ENCODE data around the gene CAMK1G.
A peak's percentile ranks its signal among the peaks of the same experiment; 100 is the strongest.

The CAMK1G gene

DNA sequence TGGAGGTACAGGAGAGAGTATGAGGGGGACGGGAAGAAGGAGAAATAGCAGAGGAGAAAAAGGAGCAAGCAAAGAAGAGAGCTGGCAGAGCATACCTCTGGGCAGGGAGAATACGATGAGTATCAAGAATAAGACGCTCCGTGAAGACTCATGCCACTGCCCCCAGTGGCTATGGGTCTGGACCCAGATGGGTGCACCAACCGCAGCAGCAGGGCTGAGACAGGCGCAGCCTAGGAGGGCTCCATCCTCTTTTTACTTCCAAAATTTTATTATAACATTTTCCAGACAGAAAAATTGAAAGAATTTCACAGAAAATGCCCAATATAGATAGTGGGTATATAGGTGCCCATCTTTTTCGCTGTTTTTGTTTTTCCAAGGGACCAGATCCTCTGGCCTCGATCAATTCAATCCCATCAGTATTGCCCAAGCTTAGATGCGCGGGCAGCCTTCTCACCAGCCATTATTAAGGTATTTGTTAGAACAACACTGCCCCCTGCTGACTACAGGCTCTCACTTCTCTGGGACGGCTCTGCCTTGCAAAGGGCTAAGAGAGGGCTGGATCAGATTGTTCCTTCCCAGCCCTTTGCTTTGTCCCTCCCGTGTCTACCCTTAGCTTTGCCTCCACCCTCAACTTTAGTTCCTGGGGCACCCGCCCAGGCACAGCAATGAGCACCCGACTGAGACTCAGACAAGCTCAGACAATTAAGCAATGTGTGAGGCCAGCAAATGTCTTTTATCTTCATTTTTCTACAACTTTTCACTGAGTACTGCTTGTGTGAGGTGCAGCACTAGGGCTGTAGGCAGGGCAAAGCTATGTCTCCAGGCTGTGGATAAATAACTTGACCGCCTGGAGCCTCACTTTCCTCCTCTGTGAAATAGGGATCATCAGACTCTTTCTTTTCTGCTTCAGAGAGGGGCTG, 17.5 kb upstream of the CAMK1G start:
- DNase-seq: peak; percentile 86

DNA sequence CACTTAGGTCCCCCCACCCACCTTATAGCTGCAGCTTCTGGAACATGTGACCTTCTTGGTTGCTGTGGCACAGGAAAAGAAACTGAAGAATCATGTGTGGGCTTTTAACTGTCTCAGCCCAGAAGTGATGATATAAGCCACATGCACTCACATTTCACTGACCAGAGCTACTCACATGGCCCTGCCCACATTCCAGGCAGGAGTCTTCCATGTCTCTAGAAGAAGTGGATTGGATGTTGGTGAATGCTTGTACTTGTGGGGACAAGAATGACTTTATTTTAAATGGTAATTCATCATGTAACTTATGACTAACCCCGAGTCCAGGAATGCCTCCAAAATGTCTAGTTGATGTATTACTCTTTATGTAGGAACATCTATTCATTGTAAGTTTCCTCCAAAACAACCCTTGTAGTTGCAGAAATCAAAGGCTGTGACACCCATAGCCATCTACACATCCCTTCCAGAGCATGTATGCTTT, 15.8 kb upstream of the CAMK1G start:
- no peak for DNase-seq

DNA sequence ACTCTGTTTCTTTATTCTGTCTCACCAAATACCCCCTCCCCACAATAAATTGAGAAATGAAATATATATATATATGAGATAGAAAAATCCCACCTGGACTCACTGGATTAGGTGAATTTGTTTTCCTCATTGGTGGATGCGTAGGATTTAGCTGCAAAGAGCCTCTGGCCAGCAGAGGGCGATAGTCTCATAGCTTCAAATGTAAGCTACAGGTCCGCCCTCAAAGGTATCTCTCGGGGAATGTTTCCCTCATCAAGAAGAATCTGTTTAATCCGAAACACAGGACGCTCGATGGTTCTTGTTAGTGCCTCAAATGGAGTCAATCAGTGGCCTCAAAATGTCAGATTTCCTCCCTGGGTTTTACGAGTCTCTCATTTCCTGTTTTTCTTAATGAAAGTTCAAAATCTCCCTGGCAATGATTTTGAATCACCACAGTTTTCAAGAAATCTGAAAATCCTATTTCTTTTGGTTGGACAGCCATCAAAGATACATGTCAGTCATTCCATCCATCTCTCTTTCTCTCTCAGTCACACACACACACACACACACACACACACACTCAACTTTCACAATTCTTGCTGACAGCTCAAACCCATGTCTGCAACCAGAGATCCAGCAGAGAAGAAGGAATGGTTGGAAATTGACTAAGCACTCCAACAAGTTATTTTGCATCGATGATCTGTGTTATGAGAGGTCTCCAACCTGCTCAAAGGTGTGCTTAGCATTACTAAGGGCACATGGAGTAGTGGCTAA, 13.9 kb upstream of the CAMK1G start:
- peak; percentile 89 for DNase-seq

DNA sequence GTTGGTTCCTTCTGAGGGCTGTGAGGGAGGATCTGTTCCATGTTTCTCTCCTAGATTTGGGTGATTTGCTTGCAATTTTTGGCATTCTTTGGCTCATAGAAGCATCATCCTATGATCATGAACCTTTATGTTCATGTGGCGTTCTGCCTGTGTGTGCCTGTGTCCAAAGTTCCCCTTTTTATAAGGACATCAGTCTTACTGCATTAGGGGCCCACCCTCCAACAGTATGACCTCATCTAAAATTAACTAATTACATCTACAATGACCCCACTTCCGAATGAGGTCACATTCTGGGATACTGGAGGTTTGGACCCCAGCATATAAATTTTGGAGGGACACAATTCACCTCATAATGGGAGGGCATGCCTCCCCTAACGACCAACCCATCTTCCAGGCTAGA, 12.8 kb upstream of the CAMK1G start:
- DNase-seq: no peak

DNA sequence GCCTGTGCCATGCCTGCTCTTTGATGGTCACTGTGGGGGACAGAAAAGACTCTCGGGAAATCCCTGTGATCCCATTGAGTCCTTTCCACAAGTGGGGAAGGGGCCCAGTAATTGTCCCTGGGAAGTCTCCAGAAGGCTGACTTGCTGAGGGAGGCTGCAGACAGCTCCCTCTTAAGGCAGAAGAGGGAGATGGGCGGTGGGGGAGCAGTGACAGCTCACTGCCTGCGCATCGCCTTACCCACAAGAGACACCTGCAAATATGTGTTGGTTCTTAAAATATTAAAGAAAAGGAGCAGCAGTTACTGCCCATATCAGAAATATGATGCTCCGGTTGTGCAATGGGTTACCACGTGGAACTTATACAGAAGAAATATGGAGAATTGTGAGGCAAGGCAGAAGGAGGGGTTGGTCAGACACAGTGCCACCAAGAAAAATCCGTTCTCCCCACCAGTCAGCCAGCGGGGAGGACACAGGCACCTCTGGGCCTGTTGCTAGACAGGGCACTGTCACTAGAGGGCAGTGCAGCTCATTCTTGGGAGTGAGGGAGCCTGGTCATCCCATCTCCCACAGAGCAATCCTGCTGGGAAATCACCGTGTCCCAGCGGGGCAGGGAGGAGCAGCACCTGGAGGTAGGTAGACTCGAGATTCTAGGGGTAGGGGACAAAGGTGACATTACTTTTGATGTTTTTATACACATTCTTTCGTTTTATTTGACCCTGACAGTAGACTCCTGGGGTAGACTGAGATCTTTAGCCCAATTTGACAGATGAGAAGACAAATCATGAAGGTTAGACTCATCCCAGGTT, 6.9 kb upstream of the CAMK1G start:
- DNase-seq: peak; percentile 82

DNA sequence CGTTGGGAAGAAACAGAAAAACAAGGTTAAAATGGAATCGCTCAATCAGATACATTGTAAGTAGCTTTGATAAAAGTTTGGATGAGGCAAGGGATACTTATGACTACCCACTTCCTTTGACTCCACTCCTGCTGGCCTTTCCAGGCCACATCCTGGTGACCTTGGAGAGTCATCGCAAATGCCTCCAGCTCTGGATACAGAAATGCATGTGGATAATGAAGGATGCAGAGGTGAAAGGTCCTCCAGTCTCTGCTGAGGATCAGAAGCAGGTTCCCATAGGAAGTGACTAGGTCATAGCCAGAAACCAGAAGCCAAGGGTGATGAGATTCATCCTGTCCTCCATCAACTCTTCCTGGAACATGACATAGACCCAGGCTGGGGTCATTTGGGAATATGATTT, 6.2 kb upstream of the CAMK1G start:
- DNase-seq: no peak

DNA sequence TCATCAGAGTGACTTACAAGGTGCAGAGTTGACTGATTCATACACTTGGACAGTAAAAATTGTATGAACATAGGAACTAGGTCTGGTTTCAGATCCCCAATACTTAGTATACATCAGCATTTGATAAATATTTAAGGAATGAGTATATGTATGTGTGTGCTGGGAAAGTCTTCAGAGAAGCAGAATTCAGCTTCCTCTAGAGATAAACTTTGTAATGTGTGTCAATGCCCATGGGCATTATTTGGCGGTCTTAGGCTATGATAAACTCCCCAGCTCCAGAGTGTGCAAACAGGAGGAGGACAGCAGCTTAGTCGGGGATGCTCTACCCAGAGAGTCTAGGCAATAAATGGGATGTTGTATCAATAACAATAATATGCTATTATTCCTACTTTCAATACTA, 2.9 kb upstream of the CAMK1G start:
- DNase-seq: no peak

DNA sequence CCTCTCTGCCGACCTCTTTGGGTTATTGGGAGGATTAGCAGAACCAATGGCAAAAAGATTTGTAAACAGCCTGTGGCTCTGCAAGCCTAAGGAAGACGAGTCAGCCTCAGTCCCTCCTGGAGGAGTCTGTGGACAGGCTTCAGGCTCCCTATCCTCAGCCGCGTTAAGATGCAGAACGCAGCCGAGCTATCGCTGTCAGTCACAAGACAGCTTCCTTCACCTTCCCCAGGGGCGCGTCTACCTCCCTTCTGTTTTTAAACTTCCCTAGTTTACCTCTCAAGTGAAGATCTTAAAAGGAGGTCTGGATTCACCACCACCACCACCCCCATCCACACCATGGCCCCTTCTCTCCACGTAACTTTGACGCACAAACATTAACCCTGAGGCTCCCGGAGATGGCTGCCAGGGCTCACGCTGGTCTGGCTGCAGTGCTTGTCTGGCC, 738 bp downstream of the CAMK1G start:
- no peak for DNase-seq

DNA sequence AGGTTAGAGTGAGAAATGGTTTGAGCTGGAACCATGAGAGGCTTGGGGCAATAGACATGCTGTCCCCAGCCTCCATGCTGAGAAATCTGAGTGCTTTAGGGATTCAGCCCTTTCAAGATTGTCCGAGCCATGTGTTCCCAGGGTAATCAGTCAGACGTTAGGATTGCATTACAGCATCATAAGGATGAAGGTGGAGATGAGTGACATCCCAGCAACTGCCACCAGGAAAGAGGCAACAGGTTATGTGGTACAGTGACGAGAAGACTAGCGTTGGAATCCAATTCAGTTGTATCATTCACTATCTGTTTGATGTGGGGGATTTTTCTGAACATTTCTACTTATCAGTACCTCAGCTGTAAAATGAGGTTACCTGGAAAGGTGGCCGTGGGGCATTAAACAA, 1.7 kb downstream of the CAMK1G start:
- DNase-seq: no peak

DNA sequence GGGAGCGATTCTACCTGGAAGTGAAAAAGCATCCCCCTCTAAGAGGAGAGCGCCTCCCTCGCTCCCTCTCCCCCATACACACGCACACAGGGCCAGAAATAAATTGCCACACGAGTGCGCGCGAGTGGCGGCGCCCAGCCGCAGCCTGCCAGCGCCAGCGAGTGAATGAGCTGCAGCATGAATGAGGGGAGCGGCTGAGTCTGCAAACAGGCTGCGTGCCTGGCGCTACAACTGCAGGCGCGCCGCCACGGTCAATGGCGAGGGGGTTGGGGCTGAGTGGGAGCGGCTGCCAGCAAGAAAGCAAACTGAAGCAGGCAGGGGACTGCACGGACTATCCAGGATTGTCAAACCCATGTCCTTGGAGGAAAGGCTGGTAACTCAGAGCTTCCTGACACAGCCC, 2.2 kb downstream of the CAMK1G start:
- peak; percentile 9 for DNase-seq

DNA sequence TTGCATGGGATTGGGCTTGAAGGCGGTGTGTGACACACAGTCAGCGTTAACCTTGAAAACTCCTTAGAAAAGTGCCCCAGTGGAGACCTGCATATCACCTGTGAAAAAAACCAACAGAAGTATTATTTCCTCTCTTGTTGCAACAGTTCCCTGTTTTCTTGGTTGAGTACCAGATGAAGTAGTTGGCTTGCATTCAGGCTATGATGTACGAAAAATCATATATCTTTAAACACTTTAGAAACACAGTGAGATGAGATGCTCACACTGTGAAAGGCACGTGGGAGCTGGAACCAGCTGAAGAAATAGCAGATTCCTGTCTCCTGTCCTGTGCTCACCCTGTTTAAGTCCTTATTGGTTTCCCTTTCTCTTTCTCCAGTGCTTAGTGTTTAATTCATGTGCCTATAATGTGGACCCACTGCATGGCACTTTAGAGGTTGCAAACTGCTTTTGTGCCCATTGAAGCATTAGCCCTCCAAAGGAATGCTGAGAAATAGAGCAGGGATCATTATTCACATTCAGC, 2.8 kb downstream of the CAMK1G start:
- no peak for DNase-seq

DNA sequence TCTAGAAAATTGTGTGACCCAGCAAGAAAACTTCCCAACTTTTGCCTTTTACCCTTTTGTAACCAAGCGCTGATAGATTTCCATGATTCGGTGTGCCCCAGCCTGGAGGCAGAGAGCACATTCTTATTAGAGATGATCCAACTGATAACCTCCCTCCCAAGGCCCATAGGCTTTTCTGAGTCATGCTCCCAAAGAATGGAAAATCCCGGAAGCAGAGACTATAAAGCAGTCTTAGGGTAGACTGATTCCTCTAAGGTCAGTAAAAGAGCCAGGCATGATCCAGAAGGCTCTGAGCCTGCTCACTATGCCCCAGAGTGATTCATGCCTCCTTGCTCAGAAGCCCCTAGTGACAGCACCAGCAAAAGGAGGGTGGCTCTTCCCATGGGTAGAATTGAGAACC, 4.3 kb downstream of the CAMK1G start:
- no peak for DNase-seq

DNA sequence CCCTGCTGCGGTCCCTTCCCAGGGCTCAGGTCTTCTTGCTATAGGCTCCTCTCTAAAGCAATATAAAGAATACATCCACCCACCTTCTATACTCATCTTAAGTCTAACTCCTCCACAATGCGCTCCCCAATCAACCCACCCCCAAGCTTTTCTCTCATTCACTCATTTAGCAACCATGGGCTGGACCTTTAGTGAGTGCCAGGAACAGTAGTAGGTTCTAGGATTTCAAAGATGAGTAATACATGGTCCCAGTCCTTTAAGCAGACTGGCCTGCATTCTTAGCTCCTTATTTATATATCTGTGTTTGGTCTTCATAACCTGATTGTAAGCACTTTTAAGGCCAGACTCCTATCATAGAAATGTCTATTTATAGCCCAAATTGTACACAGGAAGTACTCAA, 5.9 kb downstream of the CAMK1G start:
- no peak for DNase-seq

DNA sequence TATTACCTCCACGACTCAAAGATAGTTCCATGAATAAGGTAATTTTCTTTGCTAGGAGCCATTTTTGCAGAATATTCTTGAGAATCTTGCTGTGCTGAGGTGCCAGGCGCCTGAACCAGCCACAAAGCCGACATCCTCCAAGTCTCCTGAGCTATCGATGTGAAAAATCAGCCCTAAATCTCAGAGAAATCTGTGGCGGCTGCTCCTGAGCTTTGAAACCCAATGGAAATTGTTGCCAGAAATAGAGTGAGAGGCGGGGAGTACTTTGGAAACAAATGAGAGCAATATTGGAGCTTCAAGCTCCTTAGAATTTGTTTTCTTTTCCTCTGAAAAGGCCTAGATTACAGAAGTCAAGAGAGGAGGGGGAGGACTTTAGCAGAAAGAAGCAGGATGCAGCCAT, 6.3 kb downstream of the CAMK1G start:
- DNase-seq: no peak

DNA sequence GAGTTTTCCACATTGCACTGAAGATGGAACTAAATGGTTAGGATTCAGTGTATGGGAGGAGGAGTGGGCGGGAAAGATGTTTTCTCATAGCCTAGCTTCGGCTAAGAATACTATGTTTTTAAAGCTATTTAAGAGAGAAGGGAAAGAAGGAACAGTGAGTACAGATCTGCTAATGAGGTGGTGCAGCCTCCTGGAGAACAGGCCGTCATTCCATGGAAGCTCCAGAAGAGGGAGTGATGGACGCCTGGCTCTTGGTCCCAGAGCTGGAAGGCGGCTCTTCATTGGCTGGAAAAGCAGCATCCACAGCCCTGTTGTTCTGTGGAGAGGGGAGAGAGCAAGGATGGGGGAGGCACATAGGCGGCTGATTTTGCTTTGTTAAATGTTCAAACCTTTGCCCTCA, 6.9 kb downstream of the CAMK1G start:
- DNase-seq: no peak

DNA sequence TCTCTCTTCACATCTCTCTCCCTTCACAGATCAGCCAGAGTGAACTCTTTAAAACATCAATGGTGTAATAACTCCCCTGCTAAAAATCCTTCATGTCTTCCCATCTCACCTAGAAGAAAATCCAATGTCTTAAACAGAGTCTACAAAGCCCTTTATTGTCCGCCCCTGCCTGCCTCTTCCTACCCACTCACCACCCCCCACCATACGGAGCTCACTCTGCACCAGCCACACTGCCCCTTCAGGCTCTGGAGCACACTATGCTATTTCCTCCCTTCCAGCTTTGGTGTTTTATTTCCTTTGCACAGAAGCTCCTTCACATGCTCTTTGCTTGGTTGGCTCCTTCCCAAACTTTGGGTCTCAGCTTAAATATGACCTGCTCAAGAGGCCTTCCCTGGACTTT, 10.2 kb downstream of the CAMK1G start:
- DNase-seq: no peak

DNA sequence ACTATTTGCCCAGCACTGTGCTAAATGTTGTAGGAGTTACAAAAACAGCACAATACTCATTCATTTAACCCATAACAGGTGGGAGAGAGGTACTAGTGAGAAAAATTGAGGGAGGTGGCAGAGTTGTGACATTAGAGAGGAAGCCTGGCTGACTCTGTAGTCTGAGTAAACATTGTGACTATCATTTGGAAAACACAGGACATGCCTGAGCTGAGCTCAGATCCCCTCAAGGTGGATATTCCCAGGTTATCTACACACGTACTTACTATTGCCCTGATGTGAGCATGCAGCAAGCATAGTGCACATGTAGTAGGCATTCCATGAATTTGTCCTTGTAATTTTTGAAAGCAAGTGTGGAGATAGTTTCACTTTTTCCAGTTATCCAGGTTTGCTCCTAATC, 10.9 kb downstream of the CAMK1G start:
- no peak for DNase-seq

DNA sequence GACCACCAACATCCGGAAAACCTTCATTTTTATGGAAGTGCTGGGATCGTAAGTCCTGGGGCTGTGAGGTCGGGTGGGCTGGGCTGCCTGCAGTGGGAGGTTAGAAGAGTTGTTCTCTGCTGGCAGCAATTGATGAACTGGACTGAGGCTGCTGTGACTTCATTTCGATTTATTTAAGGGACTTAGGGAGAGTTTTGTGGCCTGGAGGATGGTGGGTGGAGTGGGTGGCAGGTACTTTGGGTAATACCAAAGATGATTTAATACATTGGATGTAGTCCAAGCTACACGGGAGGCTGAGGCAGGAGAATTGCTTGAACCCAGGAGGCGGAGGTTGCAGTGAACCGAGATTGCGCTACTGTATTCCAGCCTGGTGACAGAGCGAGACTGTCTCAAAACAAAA, 11.5 kb downstream of the CAMK1G start:
- DNase-seq: no peak

DNA sequence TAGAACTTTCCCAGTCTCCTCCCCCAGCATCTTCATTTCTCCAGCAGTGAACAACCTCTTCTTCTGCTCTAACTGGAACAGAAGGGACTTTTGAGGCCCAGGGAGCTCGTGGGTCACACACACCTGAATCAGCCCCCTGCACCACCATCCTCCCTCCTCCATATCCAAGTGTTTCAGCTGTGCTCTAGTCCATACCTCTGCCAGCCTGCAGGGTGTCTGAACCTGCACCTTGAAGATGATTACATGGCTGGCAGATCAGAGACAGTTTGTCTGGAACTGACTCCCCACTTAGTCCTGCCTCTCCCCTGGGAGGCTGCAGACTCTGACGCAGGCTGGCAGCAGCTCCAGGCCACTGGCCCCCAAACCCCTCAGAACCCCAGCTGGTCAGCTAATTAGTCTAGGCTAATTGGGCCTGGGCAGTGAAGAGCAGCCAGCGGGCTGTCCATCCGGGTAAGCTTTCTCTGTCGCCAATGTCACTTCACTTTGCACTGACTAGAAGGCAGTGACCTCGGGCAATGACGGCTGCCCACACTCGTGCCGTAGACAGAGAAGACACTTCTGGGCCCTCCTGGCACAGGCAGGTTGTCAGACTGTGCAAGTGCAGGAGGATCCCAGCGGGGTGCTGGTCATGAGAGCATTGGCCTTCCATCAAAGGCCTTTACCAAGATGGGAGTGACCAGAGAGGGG, 12.2 kb downstream of the CAMK1G start:
- no peak for DNase-seq

DNA sequence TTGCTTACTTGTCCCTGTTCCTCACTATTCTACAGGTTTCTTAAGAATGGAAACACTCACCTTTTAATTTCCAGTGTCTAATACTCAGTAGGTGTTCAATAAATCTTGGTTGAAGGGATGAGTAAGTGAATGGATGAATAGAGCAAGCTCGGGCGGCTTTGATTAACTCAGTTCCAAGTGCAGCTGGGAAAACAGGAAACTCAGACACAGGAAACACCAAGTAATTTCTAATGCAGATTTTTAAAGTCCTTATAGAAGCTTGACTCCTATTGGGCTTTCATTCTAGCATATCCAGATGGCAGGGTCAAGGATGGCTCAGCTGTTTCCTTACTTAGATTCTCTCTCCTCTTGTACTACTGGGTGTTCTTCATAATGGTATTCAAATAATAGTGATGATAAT, 14.0 kb downstream of the CAMK1G start:
- no peak for DNase-seq

DNA sequence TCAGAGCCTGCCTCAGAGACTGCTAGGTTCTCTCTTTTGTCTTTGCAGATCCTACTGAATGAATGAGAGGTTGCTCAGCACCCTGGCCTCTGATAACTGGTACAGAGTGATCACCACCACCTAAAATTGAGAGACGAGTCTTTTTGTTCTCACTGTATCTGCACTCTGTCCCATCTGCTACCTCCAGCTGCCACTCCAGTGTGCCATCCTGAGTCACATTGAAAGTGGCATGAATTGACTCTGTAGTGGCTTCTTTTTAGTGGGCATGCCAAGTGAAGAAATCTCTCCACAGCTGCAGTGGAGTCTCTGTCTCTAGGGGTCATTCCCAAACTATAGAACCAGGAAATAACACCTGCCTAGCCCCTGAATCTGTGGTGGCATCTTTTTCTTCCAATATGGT, 14.7 kb downstream of the CAMK1G start:
- no peak for DNase-seq

DNA sequence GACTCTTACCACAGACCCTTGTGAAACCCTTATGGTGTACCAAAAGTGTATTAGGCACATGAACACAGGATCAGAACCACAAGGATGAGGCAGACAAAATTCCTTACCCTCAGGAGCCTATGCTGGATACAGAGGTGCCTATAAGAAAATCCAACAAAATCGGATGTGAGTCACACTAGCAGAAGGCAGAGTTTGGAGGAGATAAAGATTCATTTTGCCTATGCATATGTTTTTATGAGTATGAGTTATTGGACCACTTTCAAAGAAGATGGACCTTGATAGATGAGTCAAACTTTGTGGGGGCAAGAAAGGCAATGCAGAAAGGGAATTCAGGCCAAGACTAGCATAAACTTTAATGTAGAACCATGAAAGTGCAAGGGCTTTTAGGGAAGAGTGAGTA, 17.0 kb downstream of the CAMK1G start:
- DNase-seq: no peak

Measured in stimulated activated CD4-positive, alpha-beta T cell treated with anti-CD3 and anti-CD28 coated beads, Interleukin-15, amount 100 ng/mL, for 24 hours (primary cell).